Prostate gland (tissue), 2 donors: ENCODE results near the gene SOX11.

Source experiments
- CTCF ChIP-seq, 4 experiments: fragments of 200-600 bp in 2 of 4; fragments of 450-650 bp in 2 of 4; sonication (generic) in 2 of 4; IDR thresholded peaks; 1 replicate in 3 of 4; 2 replicates in 1 of 4; pipeline ENCODE4 v1.5.1; 2016 to 2019; ENCODE audit warnings: antibody characterized with exemption in 4 of 4, mild to moderate bottlenecking in 2 of 4, moderate library complexity in 2 of 4
- POLR2A ChIP-seq: fragments of 450-650 bp; IDR thresholded peaks from one replicate; pipeline ENCODE4 v1.6.1; 2016; ENCODE audit warnings: antibody characterized with exemption, mild to moderate bottlenecking
- POLR2AphosphoS5 ChIP-seq: sonication (generic); formaldehyde crosslinking; IDR thresholded peaks from one replicate; pipeline ENCODE4 v1.6.1; 2017; ENCODE audit warnings: antibody characterized with exemption

- no peak for TF ChIP-seq POLR2A
- TF ChIP-seq CTCF (IDR thresholded peaks at IDR 0.05), result no peak
- no peak for TF ChIP-seq POLR2AphosphoS5
These were observed 47.9 kb downstream of the SOX11 start for GRCh38 chr2:5740053-5740452.
